Muscle of arm (tissue), 14 donors: Measurements from ENCODE around the gene RAG2. TPM values are rescaled to one million over a fixed set of nuclear protein-coding genes. Genes with fewer than 3 reads are reported as not detected.

Experiments
- DNase-seq: peaks from one replicate; pipeline ENCODE4 v3.0.0-alpha.2; 2013
- long read RNA-seq, 11 donors: transcript quantifications; one replicate each; lab custom pipeline, GENCODE V29; 2026
- polyA plus RNA-seq, 12 donors: library from polyadenylated mRNA; unstranded; fragments of 120-200 nt; gene quantifications; one replicate each; pipeline ENCODE4 v1.2.1, GENCODE V29; 2013; ENCODE audit not compliant: insufficient read length in 12 of 12

The RAG2 gene
- polyA plus RNA-seq = 1 to 10 TPM in 1 of 12 donors, under 1 TPM in 8, not detected in 3; 0.09 to 1.5 (median 0.50) TPM
- long read RNA-seq, donor 1 = 0 reads
- long read RNA-seq, donor 2, partial matches to known transcripts = 65 of 131 reads
- long read RNA-seq, donor 2, other reads (novel, unspliced or antisense) = 65 of 131 reads
- long read RNA-seq, donor 3 = 0 reads
- long read RNA-seq, donor 4 = 0 reads
- long read RNA-seq, donor 5 = 0 reads
- long read RNA-seq, donor 6 = 0 reads
- long read RNA-seq, donor 7 = 0 reads
- long read RNA-seq, donor 8 = 0 reads
- long read RNA-seq, donor 9, partial matches to known transcripts = 0 of 1 reads
- long read RNA-seq, donor 9, other reads (novel, unspliced or antisense) = 0 of 1 reads
- long read RNA-seq, donor 10 = 0 reads
- long read RNA-seq, donor 11 = 0 reads

GRCh38 chr11:36598051-36598450 lies at the start of gene RAG2:
Gene RAG2, minus strand, starts transcription at chr11:36598236. Its CDS starts 4,068 bp downstream, at chr11:36594168.
- no peak for DNase-seq

DNA sequence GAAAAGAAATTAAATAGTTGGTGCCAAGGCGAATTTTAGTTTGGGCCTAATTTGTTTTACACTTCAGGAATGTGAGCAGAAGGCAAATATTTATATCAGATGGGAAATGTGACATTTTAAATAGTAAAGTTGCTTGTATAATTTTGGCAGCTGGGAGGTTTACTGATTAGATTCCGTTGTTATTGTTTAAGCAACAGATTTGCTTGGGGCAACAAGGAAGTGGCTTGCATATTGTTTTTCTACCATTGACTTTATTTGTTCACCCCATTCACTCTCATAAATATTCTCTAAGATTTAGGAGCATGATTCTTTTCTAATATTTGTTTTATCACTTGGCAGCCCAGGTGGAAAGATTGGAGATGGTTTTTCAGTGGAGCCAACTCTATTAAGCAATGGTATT lies 40.5 kb upstream of the RAG2 start:
- no peak for DNase-seq

DNA sequence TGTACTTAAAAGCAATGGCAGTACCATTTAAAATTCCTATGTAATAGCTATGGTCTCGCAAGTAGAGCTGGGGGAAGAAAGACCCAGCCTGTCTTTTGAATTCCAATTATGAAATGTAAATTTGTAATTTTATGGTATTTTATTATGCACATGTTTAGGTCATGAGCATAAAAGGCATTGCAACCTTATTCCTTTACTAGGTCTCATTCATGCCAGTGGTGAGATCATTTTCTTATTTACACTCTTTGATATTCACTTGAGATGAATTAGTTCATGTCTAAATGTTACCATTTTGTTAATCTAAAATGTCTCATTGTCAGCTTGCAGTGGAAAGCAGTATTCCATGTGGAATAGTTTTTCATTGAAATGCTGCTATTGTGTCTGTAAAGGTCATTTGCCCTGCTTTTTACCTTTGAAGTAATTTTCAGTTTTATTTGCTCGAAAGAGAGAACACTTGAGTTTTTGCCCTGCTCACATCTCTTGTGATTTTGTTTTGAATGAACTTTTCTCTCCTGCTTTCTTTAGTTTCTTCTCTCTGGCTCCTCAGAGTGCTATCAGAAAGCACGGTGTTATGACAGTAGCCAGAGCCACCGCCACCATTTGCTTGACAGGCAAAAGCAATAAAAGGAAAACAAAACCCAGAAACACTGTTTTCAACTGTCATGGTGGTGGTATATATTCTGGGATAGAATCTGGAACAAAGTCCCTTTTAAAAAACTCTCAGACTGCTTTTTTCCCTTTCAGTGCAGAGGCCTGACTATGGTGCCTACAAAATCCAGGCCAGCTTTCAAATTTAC lies 37.2 kb upstream of the RAG2 start:
- DNase-seq = no peak

DNA sequence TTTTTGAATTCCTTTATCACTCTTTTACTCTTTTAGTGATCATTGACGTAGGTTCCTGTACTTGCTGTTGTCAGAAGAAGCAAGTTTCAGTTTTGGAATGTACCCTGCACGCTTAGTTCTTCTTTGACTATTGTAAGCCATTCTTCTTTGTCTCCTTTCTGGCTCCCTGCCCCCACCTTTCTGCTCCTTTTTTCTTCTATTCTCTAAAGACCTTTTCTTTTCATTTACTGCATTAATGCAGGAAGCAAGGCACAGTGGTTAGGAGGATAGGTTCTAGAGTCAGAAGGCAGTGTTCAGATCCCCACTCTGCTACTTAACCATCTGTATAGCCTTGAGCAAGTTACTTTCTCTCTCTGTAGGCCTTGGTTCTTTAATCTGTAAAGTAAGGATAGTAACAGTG lies 33.7 kb upstream of the RAG2 start:
- no peak for DNase-seq

- DNase-seq = no peak
Measured at GRCh38 chr11:36628765-36629244, 30.8 kb upstream of the RAG2 start.

DNA sequence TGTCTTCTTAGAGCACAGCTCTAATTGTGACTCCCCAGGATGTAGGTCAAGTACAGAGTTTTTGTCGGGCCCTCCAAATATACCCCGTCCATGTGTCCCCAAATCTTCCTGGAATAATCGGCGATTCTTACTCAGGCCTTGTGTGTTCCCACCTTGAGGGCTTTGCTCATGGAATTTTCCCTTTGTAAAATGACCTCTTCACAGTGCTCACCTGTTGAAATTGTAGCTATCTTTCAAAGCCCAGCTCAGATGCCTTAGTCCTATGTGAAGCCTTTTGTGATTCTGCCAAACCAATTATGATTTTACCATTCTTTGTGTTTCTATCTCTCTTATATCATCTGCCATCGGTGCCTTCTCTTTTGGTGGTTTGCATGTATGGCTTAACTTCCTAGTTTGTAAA lies 30.1 kb upstream of the RAG2 start:
- no peak for DNase-seq

DNA sequence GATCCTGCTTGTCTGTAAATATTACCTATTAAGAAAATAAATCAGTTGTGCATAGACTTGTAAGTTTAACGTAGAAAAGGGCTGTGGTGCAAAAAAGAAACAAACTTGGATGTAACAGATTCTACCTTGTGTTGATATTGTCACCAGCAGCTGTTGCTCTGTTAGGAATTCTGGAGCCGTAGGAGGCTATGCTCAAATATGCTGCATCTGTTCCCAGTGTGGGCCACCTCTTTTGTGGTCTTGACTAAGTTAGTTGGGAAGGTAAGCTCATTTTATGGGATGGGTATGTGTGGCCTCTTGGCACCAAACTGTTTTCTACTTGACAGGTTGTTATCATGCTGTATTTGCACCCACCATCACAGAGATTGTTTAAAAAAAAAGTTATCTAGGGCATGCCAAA lies 29.4 kb upstream of the RAG2 start:
- DNase-seq = no peak

DNA sequence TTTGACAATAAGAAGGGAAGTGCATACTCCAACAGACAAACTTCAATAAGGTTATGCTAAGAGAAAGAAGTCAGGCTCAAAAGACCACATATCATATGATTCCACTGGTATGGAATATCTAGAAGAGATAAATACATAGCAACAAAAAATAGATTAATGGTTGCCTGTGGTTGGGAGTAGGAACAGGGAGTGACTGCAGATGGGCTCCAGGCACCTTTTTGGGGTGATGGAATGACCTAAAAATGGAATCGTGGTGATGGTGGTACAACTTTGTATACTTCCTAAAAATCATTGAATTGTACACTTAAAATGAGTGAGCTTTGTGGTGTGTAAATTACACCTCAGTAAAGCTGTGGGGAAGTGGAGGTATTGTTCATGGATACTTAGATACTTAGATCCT lies 29.0 kb upstream of the RAG2 start:
- no peak for DNase-seq

- DNase-seq = no peak
Measured at GRCh38 chr11:36623494-36623893, 25.5 kb upstream of the RAG2 start.

GRCh38 chr11:36622431-36623136 lies 24.5 kb upstream of the RAG2 start:
- peak; percentile 26 for DNase-seq

DNA sequence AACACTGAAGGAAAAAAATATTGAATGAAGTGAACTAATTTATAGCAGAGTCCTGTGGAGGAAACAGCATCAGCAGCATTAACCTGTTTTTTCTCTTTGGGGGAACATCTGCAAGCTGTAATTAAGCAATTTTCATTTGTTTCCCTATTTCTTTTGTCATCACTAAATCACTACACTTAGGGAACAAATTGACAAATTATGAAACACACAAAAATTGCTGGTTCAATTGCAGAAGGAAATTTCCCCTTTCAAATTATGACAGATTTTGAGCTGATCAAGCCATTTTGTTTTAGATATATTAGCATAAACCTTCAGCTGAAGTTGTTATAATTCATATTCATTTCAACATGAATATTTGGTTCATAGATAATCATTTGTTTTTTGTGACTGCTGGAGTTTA lies 22.2 kb upstream of the RAG2 start:
- no peak for DNase-seq

DNA sequence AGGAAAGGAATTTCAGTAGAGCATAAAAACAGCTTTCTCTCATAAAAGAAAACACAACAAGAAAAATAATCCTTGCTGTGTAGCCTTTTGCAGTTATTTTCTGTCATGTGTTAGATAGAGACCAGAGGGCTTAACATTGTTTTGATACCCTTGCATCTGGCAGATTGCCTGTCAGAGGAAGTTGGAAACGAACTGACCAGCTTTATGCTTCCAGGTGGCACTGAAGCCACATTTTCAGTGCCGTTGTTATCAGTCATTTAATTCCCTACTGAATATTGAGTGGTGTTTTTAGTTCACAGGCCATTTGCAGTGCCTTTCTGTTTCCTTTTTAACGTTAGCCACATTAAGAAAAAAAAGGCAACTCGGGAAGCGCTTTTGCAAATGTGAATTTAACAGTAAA lies 21.5 kb upstream of the RAG2 start:
- peak; percentile 15 for DNase-seq

- DNase-seq = no peak
Measured at GRCh38 chr11:36618363-36619047, 20.5 kb upstream of the RAG2 start.

DNA sequence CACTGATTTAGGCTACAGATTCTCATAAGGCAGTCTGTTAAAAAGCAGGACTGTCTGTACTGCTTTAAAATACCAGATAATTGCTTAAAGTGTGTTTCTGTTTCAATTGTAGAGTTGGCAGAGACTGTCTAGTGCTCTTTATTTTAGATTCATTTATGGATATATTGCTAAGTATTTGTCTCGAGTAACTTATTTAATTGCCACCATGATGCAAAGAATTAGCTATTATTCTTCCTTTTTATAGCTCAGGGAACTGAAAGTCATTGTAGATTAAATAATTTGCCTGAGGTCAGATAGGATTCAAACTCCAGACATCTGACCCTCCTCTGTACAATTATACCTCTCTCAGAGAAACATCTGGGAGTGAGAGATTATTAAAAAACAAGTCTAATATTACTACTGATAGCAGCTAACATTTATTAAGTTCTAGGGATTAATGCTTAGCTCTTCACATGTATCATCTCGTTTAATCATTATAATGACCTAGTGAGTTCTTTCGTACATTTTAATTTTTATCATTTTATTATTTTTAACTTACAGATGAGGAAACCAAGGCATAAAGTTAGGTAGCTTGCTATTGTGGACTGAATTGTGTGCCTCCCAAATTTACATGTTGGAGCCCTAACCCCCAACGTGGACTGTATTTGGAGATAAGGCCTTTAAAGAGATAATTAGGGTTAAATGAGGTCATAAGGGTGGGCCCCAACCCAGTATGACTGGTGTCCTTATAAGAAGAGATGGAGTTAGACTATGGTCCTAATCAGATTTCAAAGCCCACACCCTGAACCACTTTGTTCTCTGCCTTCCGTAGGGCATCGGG lies 19.7 kb upstream of the RAG2 start:
- no peak for DNase-seq

GRCh38 chr11:36615826-36616225 lies 17.8 kb upstream of the RAG2 start:
- no peak for DNase-seq

GRCh38 chr11:36609383-36609782 lies 11.3 kb upstream of the RAG2 start:
- no peak for DNase-seq

DNA sequence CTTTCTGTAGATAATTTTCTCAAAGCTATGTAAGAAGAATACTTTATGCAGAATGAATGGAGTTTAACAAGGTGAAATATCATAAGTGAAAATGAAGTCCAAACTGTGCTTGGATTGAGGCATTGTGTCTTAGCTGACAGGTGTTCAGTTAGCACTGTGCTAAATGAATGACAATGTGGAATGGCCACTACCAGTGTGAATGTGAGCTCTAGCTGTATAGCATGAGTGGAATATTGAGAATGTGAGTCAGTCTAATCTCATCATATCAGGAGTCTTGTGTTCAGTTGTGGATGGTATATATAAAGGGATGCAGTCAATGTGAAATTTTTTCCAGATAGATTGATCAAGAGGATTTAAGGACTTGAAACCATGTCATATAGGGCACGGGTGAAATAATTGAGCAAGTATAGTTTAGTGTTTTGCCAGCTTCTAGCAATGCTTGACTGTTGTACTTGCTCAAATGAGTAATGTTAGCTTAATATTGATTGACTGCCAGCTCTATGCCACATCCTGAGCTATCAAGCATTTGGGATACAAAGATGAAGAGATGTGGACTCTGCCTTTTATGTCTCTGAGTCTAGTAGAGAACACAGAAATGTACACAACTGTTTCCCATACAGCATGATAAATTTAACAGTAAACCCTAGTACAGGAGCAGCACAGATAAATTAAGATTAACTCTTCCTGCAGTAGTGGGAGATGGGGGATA lies 10.6 kb upstream of the RAG2 start:
- DNase-seq = no peak

DNA sequence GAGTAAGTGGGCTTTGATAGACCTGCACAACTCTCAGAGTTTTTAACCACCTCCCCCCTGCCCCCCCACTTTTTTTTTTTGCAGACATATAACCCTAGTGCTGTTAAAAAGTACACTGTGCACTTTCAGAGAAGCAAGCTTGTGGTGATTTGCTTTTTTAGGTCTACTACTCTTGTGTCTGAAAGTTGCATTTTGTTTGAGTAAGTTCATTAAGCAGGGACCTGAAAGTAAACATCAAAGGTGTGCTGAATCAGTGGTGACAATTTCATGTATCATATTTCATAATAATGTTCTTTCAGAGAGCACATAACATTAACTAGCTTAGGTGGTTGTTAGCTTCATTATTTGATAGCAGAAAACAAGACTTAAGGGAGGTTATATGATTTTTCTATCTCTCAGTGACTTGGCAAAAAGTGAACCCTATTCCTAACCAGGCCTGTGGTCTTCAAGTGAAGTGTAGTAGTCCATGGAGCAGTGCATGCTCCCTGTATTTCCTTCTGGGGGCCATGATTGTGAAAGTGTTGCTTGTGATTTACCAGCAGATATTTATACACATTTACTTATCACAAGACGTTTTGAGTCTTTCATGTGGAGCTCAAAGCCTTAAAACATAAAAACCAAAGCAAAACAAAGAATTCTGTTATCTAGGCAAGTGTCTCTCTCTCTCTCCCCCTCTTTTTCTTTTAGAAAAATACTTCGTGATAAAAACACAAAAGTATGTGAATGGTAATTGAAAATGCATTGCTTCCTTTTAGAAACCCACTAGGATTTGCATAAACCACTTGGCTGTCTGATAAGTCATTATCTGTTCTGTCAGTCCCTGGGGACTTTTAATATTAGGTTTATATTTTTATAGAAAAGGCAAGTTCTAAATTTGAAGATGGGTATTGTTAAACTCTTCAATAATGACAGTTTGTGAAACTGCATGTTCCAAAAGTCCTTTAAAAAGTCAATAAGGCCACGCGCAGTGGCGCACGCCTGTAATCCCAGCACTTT lies 7.5 kb upstream of the RAG2 start:
- DNase-seq = no peak

- no peak for DNase-seq
Measured at GRCh38 chr11:36602135-36602534, 4.1 kb upstream of the RAG2 start.
